ENCODE measurements around the gene ITPRIPL1.

GRCh38 chr2:96276787-96277499, 48.2 kb upstream of the ITPRIPL1 start:
- no peak for TF ChIP-seq CTCF (optimal IDR thresholded peaks at IDR 0.05 in 1 of 3, IDR thresholded peaks at IDR 0.05 in 1 of 3, conservative IDR thresholded peaks at IDR 0.05 in 1 of 3; ENCODE audit: extremely low read depth in 1 of 3, insufficient read depth in 2 of 3, low read length in 3 of 3)
- no peak for TF ChIP-seq EZH2 (IDR thresholded peaks at IDR 0.05; ENCODE audit: low read length)
